GM20000 (cell line): ENCODE measurements around the gene NOTUM.

Experiments used
- DNase-seq: peaks from one replicate; pipeline ENCODE4 v3.0.0; 2012; ENCODE audit warnings: low spot score
- CTCF ChIP-seq: IDR thresholded peaks from 2 replicates; pipeline ENCODE4 v1.5.1; 2012; ENCODE audit warnings: mild to moderate bottlenecking, control low read depth; ENCODE audit errors: extremely low read depth, missing control alignments

Gene NOTUM

GRCh38 chr17:81941484-81942166 is 19.4 kb downstream of the NOTUM start:
- DNase-seq: no peak
- TF ChIP-seq CTCF: no peak

DNA sequence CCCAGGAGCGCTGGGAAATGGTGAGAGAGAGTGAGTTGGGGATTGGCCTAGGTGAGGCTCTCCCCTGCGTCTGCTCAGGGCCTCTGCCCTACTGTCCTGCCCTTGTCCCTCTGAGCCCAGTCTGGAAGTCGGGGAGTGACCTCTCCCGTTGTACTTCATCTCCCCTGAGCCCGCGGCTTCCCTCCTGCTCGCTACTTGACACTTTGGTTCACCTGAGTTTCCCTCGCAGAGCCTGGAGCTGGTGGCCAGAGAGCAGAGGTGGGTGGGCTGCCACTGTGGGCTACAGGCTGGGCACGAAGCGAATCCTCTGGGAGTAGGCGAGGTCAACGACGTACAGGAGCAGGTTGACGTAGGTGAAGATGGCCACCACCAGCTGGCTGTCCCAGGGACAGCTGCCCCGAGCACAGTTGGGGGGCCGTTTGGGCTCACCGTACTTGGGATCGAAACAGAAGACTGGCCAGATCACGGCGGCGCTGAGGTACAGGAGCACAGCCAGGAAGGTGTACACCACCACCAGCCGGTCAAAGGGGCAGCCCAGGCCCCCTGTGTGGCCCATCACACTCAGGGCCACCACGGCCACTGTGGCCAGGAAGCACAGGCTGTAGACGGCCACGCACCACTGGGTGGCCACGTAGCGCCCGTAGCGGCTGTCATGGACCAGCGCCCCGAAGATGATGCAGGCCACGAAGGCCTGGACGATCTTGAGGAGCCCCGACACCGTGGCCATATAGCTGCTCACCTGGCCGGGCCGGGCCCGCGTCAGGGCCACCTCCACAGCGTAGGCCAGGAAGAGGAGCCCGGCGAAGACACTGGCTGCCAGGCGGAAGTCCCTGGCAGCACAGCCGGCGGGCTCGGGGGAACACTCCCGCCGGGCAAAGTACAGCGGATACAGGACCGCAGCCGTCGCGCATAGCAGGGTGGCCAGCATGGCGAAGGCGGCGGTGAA is 20.2 kb downstream of the NOTUM start:
- TF ChIP-seq CTCF: no peak

GRCh38 chr17:81939881-81940385 is 21.1 kb downstream of the NOTUM start:
- DNase-seq: no peak
- no peak for TF ChIP-seq CTCF

More for the DNA sequence above, 20.2 kb downstream of the NOTUM start:
- no peak for DNase-seq

GRCh38 chr17:81939218-81939617 is 21.8 kb downstream of the NOTUM start:
- DNase-seq: no peak

DNA sequence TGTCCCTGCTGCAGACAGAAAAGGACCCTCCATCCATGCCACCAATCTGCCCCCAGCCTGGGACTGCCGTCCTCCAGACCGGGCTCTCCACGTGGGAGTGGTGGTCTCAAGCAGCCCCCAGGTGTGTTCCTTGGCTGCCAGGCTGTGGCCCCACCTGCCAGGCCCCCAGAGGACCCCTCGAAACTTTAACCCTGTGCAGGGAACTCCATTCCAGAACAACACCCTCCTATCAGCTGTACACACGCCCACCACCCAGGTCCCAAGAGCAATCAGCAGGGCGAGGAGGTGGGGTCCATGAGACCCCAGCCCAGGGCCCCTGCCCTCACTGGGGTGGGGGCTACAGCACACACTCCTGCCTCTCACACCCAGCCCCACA is 25.3 kb downstream of the NOTUM start:
- no peak for DNase-seq
- TF ChIP-seq CTCF: no peak

More at GRCh38 chr17:81939218-81939617, 21.8 kb downstream of the NOTUM start:
- no peak for TF ChIP-seq CTCF

DNA sequence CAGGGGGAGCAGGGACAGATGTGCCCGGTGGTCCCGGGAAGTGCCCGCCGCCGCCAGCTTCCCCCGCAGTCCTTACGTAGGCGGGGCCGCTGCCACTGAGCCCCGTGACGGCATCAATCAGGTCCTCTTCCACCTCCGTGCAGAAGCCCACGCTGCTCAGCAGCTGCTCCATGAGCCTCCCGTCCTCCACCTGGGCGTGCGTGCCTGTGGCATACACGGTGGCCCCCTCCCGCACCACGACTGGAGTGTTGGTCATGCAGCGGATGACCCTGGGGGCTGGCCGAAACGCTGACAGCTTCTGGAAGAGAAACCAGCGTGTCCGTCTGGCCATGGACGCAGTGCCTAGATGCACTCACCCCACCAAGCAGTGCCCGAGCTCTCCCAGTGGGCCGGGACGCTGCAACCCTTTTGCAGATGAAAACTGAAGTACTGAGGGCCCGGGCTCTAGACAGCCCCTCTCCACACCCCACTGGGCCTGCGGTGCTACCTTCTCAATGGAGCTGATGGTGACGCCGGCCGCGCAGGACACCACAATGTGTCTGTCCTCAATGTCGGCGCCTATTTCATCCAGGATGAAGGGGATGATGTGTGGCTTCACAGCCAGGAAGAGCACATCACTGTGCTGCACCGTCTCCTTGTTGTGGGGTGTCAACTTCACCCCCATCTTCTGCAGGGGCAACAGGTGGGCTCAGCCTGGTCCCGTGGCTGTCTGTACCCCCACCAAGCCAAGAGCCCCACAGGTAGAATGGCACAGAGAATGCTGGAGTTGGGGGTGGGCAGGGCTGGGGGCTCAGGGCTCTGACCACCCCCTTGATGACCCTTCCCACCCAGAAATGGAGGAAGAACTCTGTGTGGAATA is 25.9 kb downstream of the NOTUM start:
- DNase-seq: no peak
- no peak for TF ChIP-seq CTCF
